Right lobe of liver (tissue), 6 donors: ENCODE results near the gene LYL1. TPM values are rescaled to one million over a fixed set of nuclear protein-coding genes. Genes with fewer than 3 reads are reported as not detected.
A peak's percentile ranks its signal among the peaks of the same experiment; 100 is the strongest.

Experiments used
- ATAC-seq, 4 donors: fragments of 200-7000 bp; cut with Tn5 transposase; one replicate each; pipeline ENCODE4 v1.9.1; 2020; ENCODE audit warnings: mild to moderate bottlenecking in 4 of 4, moderate library complexity in 4 of 4
- DNase-seq, 3 donors: peaks; one replicate each; pipeline ENCODE4 v3.0.0-alpha.2; 2020
- H3K27ac ChIP-seq, 3 donors: fragments of 200-600 bp; one replicate each; pipeline ENCODE4 v1.8.0; 2022
- H3K27me3 ChIP-seq, 2 donors: fragments of 200-600 bp; one replicate each; pipeline ENCODE4 v1.8.0; 2022
- H3K36me3 ChIP-seq, 4 donors: fragments of 200-600 bp; sonication (generic) in 1 of 4; one replicate each; pipeline versions ENCODE4 v1.5.1 to v1.8.0; 2017 to 2022; ENCODE audit warnings: control low read depth in 1 of 4
- H3K4me1 ChIP-seq, 4 donors: fragments of 200-600 bp; sonication (generic) in 1 of 4; one replicate each; pipeline versions ENCODE4 v1.5.1 to v1.8.0; 2017 to 2022; ENCODE audit warnings: control low read depth in 1 of 4
- H3K4me3 ChIP-seq, 3 donors: fragments of 200-600 bp; one replicate each; pipeline ENCODE4 v1.8.0; 2022
- H3K9me3 ChIP-seq, 4 donors: fragments of 200-600 bp; sonication (generic) in 1 of 4; one replicate each; pipeline versions ENCODE4 v1.5.1 to v1.8.0; 2017 to 2022; ENCODE audit warnings: control low read depth in 1 of 4
- CTCF ChIP-seq, 4 donors: fragments of 200-600 bp in 3 of 4; fragments of 450-650 bp in 1 of 4; IDR thresholded peaks; one replicate each; pipeline versions ENCODE4 v1.5.1 to v1.8.0; 2016 to 2022; ENCODE audit warnings: antibody characterized with exemption in 4 of 4, mild to moderate bottlenecking in 2 of 4
- POLR2A ChIP-seq: fragments of 450-650 bp; IDR thresholded peaks from one replicate; pipeline ENCODE4 v1.6.1; 2017; ENCODE audit warnings: antibody characterized with exemption, mild to moderate bottlenecking
- WGBS: methylation state at CpG from one replicate; pipeline ENCODE4 v1.1.6; 2018; ENCODE audit warnings: low coverage, low lambda C conversion rate; ENCODE audit not compliant: insufficient coverage; ENCODE audit errors: missing lambda C conversion rate; 5-methylcytosine and 5-hydroxymethylcytosine counted together
- intact Hi-C, 2 donors: fragments of 100-400 bp; cut with DNase I; formaldehyde crosslinking; loops; one replicate each; pipeline versions ENCODE4 v1.11.2 to v1.14.1; 2022
- total RNA-seq, 6 experiments: library from RNA; depleted of rRNA in 2 of 6; stranded (reverse); fragments of >200 nt in 2 of 6; fragmentation: NEBNext Ultra II Directional in 3 of 6; extraction: Animal tissue kit (Norgen Biotek cat#: 25700) in 3 of 6; gene quantifications; one replicate each; pipeline versions ENCODE4 v1.1.0 to v1.2.4, GENCODE V29; 2016 to 2023
- donor health status: DM: no; HTN: yes; CAD: no.
- donor health status: DM: no; HTN: no; CAD: no.
- donor health status: DM: no; HTN: no; CAD: no.
- donor health status: DM: no; HTN: yes; CAD: no.
- donor health status: DM: no; HTN: yes; CAD: no.

The LYL1 gene
- total RNA-seq, 6 experiments from 2014 or later: 1.1 to 3.7 (median 2.3) TPM

- 90% methylated on average over 2 of the region's 29 CpGs for WGBS
- no peak for DNase-seq
- TF ChIP-seq CTCF (IDR thresholded peaks at IDR 0.05) (no peak), POLR2A (no peak)
These were observed 47.2 kb downstream of the LYL1 start for GRCh38 chr19:13055213-13056051.

GRCh38 chr19:13054626-13055212, 47.9 kb downstream of the LYL1 start:
- H3K27ac ChIP-seq: peak overlapping the region; percentile 51 to 69 (median 57)
- intact Hi-C loops: no loop called here
- WGBS: 75% methylated on average over 9 of the region's 11 CpGs
- no peak for TF ChIP-seq POLR2A
- TF ChIP-seq CTCF (IDR thresholded peaks at IDR 0.05): no peak
- H3K9me3 ChIP-seq: no peaks in the 10 kb centered on the region
- no peaks in the 10 kb centered on the region for H3K36me3 ChIP-seq
- no peaks in the 10 kb centered on the region for H3K27me3 ChIP-seq
- H3K4me3 ChIP-seq: no peak overlapping the region
- ATAC-seq: no peak
- no peak for DNase-seq
- H3K4me1 ChIP-seq: peaks cover 0 to 28% (median 9%) of the 10 kb centered on the region in 4 donors

More at GRCh38 chr19:13055213-13056051, 47.2 kb downstream of the LYL1 start:
- H3K9me3 ChIP-seq: no peaks in the 10 kb centered on the region
- ATAC-seq: peak in 1 of 4 donors; percentile 7
- intact Hi-C loops: no loop called here
- no peaks in the 10 kb centered on the region for H3K36me3 ChIP-seq
- no peak overlapping the region for H3K4me3 ChIP-seq
- H3K27ac ChIP-seq: peak overlapping the region; percentile 51 to 69 (median 57)
- H3K27me3 ChIP-seq: no peaks in the 10 kb centered on the region
- H3K4me1 ChIP-seq: peaks cover 0 to 28% (median 10%) of the 10 kb centered on the region in 4 donors

GRCh38 chr19:13053761-13054625, 48.7 kb downstream of the LYL1 start:
- Histone ChIP-seq H3K9me3 (no peaks in the 10 kb centered on the region), H3K27ac (peak overlapping the region; percentile 51 to 69 (median 57)), H3K4me1 (peaks cover 0 to 28% (median 9%) of the 10 kb centered on the region in 4 donors), H3K27me3 (no peaks in the 10 kb centered on the region), H3K36me3 (no peaks in the 10 kb centered on the region), H3K4me3 (no peak overlapping the region)
- 45% methylated on average over 5 of the region's 17 CpGs for WGBS
- no peak for TF ChIP-seq CTCF (IDR thresholded peaks at IDR 0.05)
- TF ChIP-seq POLR2A: no peak
- intact Hi-C loops: no loop called here
- peak; percentile 51 to 75 (median 60) for ATAC-seq
- DNase-seq: peak; percentile 72 to 79 (median 74)

- Histone ChIP-seq H3K27me3 (no peaks in the 10 kb centered on the region), H3K27ac (peak overlapping the region in 1 of 3 donors; percentile 69), H3K9me3 (no peaks in the 10 kb centered on the region), H3K4me1 (peaks cover 0 to 28% (median 9%) of the 10 kb centered on the region in 4 donors), H3K4me3 (no peak overlapping the region), H3K36me3 (no peaks in the 10 kb centered on the region)
- DNase-seq (no peak), ATAC-seq (peak in 1 of 4 donors; percentile 10)
- intact Hi-C loops: no loop called here
- TF ChIP-seq CTCF (IDR thresholded peaks at IDR 0.05) (no peak), POLR2A (no peak)
- WGBS: no CpG with 5 or more reads among the region's 3 CpGs
These were observed 49.4 kb downstream of the LYL1 start for GRCh38 chr19:13053238-13053637.
